Esophagus muscularis mucosa (tissue), 4 donors: ENCODE measurements around the gene MAP1B. TPM values are rescaled to one million over a fixed set of nuclear protein-coding genes. Genes with fewer than 3 reads are reported as not detected.

Source experiments
- DNase-seq: peaks from one replicate; pipeline ENCODE4 v3.0.0-alpha.2; 2017; ENCODE audit errors: extremely low spot score
- H3K27ac ChIP-seq, 4 donors: fragments of 200-600 bp; sonication (generic); replicated peaks in 1 of 4; 1 replicate in 3 of 4; 2 replicates in 1 of 4; pipeline ENCODE4 v1.5.1; 2016 to 2019; ENCODE audit warnings: mild to moderate bottlenecking in 1 of 4
- H3K27me3 ChIP-seq, 4 donors: fragments of 200-600 bp; sonication (generic); one replicate each; pipeline versions ENCODE4 v1.5.1 to v1.6.0; 2016 to 2019
- H3K36me3 ChIP-seq, 4 donors: fragments of 200-600 bp; sonication (generic); one replicate each; pipeline ENCODE4 v1.5.1; 2016 to 2019
- H3K4me1 ChIP-seq, 4 donors: fragments of 200-600 bp; sonication (generic); one replicate each; pipeline ENCODE4 v1.5.1; 2016 to 2019
- H3K4me3 ChIP-seq, 4 donors: fragments of 200-600 bp; sonication (generic); 1 replicate in 2 of 4; 2 replicates in 2 of 4; pipeline ENCODE4 v1.5.1; 2016 to 2019; ENCODE audit warnings: mild to moderate bottlenecking in 4 of 4, moderate library complexity in 1 of 4
- H3K9me3 ChIP-seq, 4 donors: fragments of 200-600 bp; sonication (generic); 1 replicate in 3 of 4; 2 replicates in 1 of 4; pipeline ENCODE4 v1.5.1; 2016 to 2019
- CTCF ChIP-seq, 3 experiments: fragments of 200-600 bp in 2 of 3; fragments of 450-650 bp in 1 of 3; sonication (generic) in 2 of 3; IDR thresholded peaks; one replicate each; pipeline ENCODE4 v1.5.1; 2017 to 2019; ENCODE audit warnings: antibody characterized with exemption in 3 of 3, mild to moderate bottlenecking in 2 of 3, moderate library complexity in 1 of 3
- EP300 ChIP-seq: sonication (generic); formaldehyde crosslinking; IDR thresholded peaks from one replicate; pipeline ENCODE4 v1.6.1; 2017; ENCODE audit warnings: antibody characterized with exemption
- POLR2A ChIP-seq: fragments of 450-650 bp; IDR thresholded peaks from one replicate; pipeline ENCODE4 v1.6.1; 2017; ENCODE audit warnings: antibody characterized with exemption, moderate library complexity, mild to moderate bottlenecking, low read depth
- POLR2AphosphoS5 ChIP-seq, 2 donors: sonication (generic); formaldehyde crosslinking; IDR thresholded peaks; one replicate each; pipeline ENCODE4 v1.6.1; 2017; ENCODE audit warnings: antibody characterized with exemption in 2 of 2
- WGBS: methylation state at CpG from one replicate; pipeline ENCODE4 v1.1.5; 2018; 5-methylcytosine and 5-hydroxymethylcytosine counted together
- intact Hi-C: fragments of 100-400 bp; cut with DNase I; formaldehyde crosslinking; loops from one replicate; pipeline ENCODE4 v1.15.1; 2023
- total RNA-seq, 4 donors: library from RNA; depleted of rRNA; stranded (reverse); fragments of >200 nt; gene quantifications; one replicate each; pipeline versions ENCODE4 v1.1.0 to v1.2.1, GENCODE V29; 2016

Gene MAP1B
- total RNA-seq, 4 donors from 2014 or later: 755 to 1,378 (median 1,096) TPM

GRCh38 chr5:72244862-72245371 lies 137.6 kb downstream of the MAP1B start:
- Histone ChIP-seq H3K4me3 (no peak overlapping the region), H3K27ac (peak overlapping the region; percentile 70 to 81 (median 78)), H3K36me3 (no peaks in the 10 kb centered on the region), H3K4me1 (peaks cover 48 to 83% (median 80%) of the 10 kb centered on the region in 4 donors), H3K27me3 (no peaks in the 10 kb centered on the region), H3K9me3 (no peaks in the 10 kb centered on the region)
- intact Hi-C loops: no loop called here
- DNase-seq: no peak
- TF ChIP-seq POLR2A (no peak), CTCF (IDR thresholded peaks at IDR 0.05) (peak in 2 of 3 experiments; percentile 4 to 41), POLR2AphosphoS5 (IDR thresholded peaks at IDR 0.05) (no peak), EP300 (no peak)
- WGBS: 61% methylated on average over 2 of the region's 2 CpGs

- no peaks in the 10 kb centered on the region for H3K27me3 ChIP-seq
- H3K9me3 ChIP-seq: no peaks in the 10 kb centered on the region
- intact Hi-C loops: no loop called here
- no peak overlapping the region for H3K4me3 ChIP-seq
- peaks cover 48 to 88% (median 82%) of the 10 kb centered on the region in 4 donors for H3K4me1 ChIP-seq
- H3K36me3 ChIP-seq: no peaks in the 10 kb centered on the region
- no peak for DNase-seq
- 56% methylated on average over 1 of the region's 1 CpG for WGBS
- TF ChIP-seq EP300 (no peak), CTCF (IDR thresholded peaks at IDR 0.05) (no peak), POLR2AphosphoS5 (IDR thresholded peaks at IDR 0.05) (no peak), POLR2A (no peak)
- H3K27ac ChIP-seq: peak overlapping the region; percentile 70 to 81 (median 78)
Measured at GRCh38 chr5:72245546-72245945, 138.3 kb downstream of the MAP1B start.

GRCh38 chr5:72245951-72246532 lies 138.8 kb downstream of the MAP1B start:
- H3K4me1 ChIP-seq: peaks cover 48 to 88% (median 82%) of the 10 kb centered on the region in 4 donors
- H3K9me3 ChIP-seq: no peaks in the 10 kb centered on the region
- peak; percentile 26 to 47 for TF ChIP-seq POLR2AphosphoS5 (IDR thresholded peaks at IDR 0.05)
- TF ChIP-seq EP300: no peak
- TF ChIP-seq CTCF (IDR thresholded peaks at IDR 0.05): peak in 2 of 3 experiments; percentile 24 to 42
- H3K27me3 ChIP-seq: no peaks in the 10 kb centered on the region
- WGBS: 33% methylated on average over 3 of the region's 3 CpGs
- no peak overlapping the region for H3K4me3 ChIP-seq
- no peak for DNase-seq
- H3K36me3 ChIP-seq: no peaks in the 10 kb centered on the region
- H3K27ac ChIP-seq: peak overlapping the region; percentile 70 to 81 (median 78)
- intact Hi-C loops: no loop called here

- no peak overlapping the region for H3K4me3 ChIP-seq
- H3K4me1 ChIP-seq: peaks cover 58 to 88% (median 82%) of the 10 kb centered on the region in 4 donors
- no peak for DNase-seq
- TF ChIP-seq EP300: no peak
- TF ChIP-seq POLR2A: no peak
- no peak for TF ChIP-seq POLR2AphosphoS5 (IDR thresholded peaks at IDR 0.05)
- no peak for TF ChIP-seq CTCF (IDR thresholded peaks at IDR 0.05)
- no peaks in the 10 kb centered on the region for H3K27me3 ChIP-seq
- WGBS: 40% methylated on average over 4 of the region's 4 CpGs
- no peaks in the 10 kb centered on the region for H3K36me3 ChIP-seq
- H3K9me3 ChIP-seq: no peaks in the 10 kb centered on the region
- peak overlapping the region; percentile 70 to 81 (median 78) for H3K27ac ChIP-seq
- intact Hi-C loops: no loop called here
Measured at GRCh38 chr5:72246954-72247442, 139.7 kb downstream of the MAP1B start.
